HT1080 (cell line): ENCODE measurements around the gene HOXA11. TPM values are rescaled to one million over a fixed set of nuclear protein-coding genes. Genes with fewer than 3 reads are reported as not detected.

Experiments used
- DNase-seq: peaks from one replicate; pipeline ENCODE4 v3.0.0-alpha.2; 2015; ENCODE audit warnings: low read depth
- total RNA-seq: library from RNA; depleted of rRNA; stranded (reverse); fragments of >200 nt; shearing (Covaris generic); gene quantifications from 2 replicates; pipeline ENCODE4 v1.2.3, GENCODE V29; 2014

HOXA11 gene
- total RNA-seq, 1 experiment from 2014 or later = not detected

DNA sequence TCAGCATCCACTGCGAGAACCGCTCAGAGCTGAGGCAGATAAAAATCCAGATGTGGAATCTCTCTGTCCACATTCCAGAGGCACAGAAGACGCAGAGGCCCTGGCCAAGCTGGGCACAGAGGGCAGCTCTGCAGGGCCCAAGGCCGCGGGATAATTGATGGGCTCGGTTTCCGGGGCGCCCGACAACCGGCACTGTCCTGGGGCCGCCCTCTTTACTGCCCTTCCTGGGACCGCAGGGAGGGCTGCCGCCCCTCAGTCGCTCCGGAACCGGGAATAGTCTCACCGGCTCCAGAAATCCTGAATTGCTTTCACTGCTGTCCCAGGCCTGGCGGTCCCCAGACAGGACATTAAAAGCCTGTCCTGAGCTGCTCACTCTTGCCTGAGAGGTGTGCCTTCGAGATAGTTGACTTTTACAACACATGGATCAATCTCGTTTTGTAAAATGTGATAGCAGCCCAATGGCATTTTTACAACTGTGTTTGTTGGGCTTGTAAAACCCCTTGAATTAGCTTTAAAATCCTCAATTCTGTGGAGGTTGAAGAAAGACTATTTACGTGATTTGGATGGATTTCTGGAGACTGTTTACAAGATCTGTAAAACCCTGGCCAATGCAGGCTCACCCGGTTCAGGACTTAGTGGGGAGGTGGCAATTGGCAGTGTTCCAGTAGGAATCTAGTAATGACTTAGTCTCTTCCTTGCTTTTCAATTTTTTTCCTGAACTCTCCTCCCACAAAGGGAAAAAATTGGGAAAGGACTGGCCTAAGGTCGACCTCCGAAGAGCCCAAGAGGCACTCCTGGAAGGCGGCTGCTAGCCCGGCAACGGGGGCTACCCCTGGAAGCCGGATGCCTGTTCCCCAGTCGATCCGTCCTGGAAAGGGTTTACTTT lies 36.0 kb downstream of the HOXA11 start:
- DNase-seq = no peak

DNA sequence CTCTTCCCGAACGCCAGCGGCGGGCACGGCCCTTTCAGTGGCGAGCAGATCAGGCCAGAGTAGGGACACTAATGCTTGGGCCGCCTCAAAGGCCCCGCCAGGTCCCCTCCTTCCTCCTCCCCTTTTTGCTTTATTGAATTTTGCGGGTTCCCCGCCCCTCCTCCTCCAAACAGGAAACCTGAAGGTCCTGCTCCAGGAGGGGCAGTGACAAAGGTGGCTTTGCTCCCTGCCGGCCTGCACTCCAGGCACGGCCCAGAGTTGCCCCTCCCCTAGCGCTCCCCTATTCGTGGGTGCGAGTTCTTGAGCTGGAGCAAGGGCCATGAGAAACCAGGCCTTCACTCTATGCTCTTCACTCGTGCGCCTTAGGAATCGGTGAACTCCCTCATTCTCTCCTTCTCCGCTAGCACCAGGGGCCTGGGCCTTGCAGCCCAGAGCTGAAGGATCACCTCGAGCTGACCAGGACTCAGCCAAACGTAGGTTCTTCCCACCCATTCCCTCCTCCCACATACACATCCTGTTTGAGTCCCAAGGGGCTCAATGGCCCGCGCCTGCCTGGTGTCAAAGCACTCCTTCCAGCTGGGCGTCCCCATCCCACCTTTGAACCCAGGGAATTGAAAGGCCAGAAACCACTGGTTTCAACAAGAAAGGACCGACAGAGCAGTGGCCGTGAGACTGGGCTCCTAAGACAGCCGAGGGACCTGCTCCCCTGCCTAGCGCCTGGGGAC lies 36.8 kb downstream of the HOXA11 start:
- DNase-seq = no peak

DNA sequence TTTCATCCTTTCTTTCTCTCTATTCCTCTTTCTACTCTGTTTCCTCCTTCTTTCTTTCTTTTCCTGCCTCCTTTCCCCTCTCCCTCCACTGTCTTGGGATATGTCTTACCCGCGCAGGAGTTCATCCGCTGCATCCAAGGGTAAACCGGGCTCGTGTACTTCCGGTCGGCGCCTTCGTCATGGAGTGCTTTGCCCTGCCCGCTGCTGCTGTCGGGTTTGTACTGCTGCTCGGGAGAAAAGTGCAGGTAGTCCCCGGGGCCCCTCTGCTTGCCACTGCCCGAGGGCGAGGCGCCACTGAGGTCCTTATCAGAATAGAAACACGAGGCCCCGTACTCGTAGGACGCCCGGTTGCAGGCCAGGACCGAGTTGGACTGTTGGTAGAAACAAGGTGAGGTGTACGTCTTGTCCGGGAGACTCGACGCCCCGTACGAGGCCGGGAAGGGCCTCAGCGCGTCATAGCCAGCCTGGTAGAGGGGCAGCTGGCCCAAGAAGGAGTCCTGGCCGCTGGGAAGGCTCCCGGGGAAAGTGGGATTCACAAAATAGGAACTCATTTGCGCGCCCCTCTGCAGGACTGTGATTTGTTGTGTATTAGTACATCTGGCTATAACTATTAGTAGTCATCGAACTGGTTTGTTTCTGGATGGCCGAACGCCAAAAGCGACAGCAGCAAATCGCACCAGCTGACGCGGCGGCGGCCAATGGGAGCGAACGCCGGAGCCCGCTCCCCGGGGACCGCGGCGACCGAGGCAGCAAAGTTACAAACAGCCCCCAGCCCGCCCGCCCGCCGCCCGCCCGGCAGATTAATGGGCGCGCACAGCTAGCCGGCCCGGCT lies 37.6 kb downstream of the HOXA11 start, which contains the start of gene HOXA6:
Gene HOXA6 (minus strand): TSS at position 576 of the 832 bp plus-strand sequence. CDS start 25 bp downstream, at position 551.
- DNase-seq = no peak

DNA sequence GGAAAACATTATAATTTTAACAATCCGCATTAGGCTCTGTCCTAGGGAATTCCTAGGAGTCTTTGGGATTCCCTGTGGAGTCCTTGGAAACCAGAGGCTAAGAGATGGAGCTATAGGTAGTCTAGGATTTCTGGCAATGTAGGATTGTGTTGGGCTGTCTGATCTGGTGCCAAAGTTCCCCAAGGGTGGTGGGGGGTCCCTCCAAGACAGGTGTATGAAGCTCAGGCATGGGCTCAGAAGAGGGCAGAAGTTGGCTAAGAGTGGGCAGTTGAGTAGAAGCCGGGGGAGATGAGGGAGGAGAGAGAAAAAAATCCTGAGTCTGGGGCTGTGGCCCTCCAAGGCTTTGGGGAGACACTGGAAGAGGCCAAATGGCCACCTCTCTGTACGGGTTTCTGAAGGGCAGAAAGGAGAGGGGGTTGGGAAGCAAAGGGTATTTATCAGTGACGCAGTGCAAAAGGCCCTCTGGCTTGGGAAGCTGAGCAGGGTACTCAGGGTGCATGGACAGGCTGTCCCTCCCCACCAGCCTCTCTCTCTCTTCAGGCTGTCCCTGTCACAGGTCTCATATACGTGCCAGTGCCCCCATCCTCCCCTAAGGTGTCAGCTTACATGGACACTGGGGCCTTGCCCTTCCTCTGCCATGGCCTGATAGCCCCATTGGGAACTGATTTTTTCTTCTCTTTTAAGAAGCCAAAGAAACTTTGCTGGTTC lies 38.4 kb downstream of the HOXA11 start:
- no peak for DNase-seq

DNA sequence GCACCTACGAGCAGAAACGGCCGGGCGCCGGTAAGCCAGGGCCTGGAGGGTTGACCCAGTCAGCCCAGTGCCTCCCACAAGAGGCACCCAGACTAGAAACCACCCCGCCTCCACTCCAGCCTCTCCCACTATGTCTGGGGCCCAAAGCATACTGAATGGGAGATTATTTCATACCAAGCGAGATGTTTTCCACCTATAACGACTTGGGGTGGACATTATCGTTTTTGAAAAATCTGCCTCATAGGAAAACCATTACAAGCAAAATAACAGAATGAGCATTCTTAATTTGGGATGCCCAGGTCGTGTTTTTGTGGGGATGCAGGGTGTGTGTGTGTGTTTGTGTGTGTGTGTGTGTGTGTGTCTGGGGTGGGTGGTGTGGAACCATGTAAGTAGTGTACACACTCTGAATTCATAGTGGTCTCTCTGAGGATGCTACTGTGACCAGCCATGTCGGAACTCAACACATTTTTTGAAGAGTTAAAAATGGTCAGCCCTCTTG lies 39.1 kb downstream of the HOXA11 start:
- DNase-seq = no peak

DNA sequence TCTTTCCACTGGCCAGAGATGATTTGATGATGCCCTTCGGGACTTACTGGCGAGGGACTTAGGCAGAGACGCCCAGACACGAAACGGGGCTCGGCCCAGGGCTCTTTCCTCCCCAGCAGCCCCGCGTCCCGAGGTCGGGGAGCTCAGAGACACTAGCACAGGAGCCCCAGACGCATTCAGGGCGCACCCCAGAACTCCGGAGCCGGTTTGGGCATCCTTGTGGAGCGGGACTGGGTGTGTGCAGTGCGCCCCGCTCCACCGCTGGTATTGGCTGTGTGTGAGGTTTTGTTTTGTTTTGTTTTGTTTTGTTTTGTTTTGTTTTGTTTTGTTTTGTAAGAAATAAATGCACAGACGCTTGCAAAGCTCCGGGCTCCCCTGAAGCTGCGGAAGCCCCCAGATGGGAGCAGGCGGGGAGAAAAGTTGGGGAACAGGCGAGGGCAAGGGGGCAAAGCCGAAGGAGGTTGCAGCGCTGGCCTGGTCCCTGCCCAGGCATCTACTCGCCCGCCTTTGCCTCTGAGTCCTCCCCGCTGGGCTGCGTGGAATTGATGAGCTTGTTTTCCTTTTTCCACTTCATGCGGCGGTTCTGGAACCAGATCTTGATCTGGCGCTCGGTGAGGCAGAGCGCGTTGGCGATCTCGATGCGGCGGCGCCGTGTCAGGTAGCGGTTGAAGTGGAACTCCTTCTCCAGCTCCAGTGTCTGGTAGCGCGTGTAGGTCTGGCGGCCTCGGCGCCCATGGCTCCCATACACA lies 39.7 kb downstream of the HOXA11 start:
- DNase-seq = no peak

DNA sequence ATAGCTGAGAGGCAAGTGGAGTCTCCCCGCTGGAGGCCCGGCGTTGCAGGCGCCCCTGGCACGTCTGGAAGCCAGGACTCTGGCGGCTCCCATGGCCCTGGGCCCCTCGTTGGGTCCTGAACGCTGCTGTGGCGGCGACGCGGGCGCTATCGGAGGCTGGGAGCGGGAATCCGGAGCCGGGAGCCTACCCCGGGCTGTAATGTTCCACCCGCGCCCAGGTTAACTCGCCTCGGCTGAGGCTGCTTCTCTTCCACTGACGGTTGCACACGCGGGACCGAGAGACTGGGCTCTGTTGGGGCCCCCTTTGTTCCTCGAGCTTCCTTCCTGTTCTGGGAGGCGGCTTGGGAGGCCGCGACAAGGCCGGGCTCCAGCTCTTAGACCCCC lies 40.3 kb downstream of the HOXA11 start:
- DNase-seq = no peak

DNA sequence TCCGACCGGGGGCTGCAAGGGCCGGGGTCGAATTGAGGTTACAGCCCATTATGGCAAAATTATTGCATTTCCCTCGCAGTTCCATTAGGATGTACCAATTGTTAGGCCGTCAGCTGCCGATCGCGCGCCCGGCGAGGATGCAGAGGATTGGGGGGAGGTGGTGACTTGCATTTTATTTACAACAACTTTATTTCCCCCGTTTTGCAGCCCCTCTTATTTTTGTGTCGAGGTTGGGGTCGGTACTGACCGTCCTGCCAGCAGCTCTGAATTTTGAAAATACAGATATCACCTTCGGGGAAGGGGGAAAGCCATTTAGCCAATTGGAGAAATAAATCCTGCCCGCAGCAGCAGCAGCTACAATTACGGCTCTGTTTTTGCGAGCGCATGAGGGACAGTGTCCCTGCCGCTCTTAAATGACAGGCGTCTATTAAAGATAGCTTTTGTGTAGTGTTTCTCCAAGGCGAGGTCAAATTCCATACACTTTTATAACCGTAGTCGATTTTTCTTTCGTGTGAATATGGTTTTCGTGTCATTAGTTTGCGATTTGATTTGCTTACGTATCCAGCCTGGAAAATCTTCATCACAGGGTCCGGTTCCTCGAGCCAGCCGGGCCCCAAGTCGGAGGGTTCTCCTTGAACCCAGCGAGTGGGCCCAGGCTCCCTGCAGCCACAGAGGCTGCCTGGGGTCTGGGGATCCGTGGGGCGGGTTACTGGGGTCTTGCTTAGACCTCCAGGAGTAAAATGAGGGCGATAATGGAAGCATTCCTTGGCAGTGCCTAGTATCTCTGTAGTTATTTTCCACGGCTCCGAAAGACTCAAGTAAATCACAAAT lies 40.9 kb downstream of the HOXA11 start:
- no peak for DNase-seq

DNA sequence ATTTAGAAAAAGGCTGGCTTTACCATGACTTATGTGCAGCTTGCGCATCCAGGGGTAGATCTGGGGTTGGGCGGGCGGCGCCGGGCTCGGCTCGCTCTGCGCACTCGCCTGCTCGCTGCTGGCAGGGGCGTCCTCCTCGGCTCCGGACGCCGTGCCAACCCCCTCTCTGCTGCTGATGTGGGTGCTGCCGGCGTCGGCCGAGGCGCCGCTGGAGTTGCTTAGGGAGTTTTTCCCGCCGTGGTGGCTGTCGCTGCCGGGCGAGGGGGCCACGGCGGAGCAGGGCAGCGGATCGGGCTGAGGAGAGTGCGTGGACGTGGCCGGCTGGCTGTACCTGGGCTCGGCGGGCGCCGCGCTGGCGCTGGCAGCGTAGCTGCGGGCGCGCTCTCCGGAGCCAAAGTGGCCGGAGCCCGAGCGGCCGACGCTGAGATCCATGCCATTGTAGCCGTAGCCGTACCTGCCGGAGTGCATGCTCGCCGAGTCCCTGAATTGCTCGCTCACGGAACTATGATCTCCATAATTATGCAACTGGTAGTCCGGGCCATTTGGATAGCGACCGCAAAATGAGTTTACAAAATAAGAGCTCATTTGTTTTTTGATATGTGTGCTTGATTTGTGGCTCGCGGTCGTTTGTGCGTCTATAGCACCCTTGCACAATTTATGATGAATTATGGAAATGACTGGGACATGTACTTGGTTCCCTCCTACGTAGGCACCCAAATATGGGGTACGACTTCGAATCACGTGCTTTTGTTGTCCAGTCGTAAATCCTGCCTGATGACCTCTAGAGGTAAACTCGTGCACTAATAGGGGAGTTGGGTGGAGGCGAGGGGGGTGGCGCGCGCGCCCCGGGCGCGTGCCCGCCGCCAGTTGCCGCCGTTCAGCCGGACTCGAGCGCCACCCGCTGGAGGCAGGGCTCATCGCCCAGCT lies 41.7 kb downstream of the HOXA11 start, which contains the start of gene HOXA5:
Gene HOXA5 (minus strand): TSS at position 659 of the 927 bp plus-strand sequence. CDS start 74 bp downstream, at position 585.
- no peak for DNase-seq

DNA sequence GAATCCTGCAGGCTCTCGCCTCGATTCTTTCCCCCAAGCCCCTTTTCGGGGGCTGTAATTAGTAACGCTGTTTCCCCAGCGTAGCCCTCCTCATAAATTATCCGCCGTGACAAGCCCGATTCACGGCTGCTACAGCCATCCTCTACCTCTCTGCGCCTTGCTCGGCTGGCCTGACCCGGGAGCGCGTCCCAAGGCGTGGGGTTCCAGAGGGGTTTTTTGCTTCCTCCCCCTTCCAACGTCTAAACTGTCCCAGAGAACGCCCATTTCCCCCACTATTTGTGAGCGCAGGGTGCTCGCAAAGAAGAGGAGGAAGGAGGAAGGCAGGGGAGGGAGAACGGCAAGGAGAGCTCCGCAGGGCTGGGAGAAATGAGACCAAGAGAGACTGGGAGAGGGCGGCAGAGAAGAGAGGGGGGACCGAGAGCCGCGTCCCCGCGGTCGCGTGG lies 42.4 kb downstream of the HOXA11 start:
- DNase-seq = no peak

DNA sequence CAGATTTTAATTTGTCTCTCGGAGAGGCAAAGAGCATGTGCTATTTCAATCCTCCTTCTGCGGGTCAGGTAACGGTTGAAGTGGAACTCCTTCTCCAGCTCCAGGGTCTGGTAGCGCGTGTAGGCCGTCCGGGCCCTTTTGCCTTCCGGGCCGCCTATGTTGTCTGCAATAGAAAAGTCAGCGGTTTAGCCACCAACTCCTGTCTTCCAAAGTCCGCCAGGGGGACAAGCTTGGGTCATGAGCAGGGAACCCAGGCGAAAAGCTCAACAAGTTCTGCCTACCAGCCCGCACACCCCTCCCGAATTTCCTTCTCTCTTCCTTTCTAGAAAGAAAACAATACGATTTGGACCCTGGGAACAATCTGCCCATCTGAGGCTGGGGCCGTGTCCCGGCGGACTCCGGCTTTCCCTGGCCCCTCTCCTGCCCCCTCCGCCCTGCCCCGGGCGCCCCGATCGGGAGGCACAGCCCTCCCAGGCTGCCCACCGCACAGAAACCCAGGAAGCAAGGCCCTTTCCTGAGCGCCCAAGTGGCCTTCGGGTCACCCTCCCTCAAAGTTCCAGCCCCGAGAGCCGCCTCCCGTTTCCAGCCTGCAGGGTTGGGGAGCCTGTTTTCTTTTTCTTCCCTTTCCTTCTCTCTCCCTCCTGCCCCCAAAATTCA lies 43.0 kb downstream of the HOXA11 start:
- no peak for DNase-seq

DNA sequence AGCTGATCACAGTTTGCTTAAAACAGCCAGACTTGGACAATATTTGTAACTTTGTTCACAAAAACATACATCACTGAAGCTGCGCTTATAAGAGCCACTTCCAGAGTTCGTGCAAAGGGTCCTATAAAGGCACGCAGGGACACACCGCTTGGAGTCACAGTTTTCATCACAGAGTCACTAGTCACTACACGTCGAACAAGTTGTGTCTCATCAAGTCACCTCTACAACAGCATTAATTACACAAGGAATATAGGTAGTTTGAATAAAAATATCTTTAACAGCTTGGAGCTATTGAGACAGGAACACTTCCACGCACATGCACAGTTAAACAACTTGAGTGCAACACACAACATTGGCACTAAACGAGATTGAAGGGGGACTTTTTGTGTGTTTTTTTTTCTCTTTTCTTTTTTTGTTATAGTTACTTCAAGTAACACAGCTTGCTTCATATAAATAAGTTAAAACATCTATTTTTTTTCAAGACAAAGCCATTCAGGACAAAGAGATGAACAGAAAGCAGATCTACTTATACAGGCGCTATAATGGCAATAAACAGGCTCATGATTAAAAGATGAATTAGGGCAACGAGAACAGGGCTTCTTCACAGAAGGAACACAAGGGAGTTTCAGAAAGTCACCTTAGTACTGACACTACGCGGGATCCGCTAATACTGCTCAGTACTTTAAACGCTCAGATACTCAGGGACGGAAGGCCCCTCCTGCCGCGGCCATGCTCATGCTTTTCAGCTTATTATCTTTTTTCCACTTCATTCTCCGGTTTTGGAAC lies 43.7 kb downstream of the HOXA11 start:
- no peak for DNase-seq

DNA sequence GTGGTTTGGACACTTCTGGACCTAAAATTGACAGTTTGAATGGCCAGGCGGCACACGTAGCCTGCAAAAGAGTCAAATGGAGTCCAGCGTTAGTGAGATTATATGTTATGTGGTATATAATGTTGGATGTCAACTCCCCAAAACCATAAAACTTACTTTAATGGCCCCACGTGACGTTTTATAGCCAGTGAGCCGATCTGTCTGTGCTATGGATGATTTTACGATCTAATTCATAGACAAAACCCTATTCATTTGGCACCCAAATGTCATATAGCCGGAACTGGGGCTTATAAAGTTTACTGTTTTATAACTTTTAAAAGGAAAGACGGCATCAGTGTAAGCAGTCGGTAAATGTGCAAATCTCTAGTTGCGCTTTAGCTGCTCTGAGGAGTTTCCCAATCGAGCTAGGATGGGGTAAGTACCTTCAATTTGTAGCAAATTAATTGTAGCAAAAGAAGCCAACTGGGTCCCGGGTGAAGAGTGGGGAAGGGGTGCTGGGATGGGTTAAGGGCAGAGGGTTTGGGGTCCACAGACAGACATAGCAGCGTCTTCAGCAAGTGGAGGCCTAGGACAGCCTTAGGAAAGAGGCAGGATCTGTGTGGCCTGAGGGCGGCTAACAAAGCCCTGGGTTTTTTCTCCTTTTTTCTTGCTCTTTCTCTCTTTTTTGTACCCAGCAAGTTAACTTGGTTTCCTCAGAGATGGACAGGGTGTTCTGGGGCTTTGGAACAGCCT lies 44.7 kb downstream of the HOXA11 start:
- no peak for DNase-seq

DNA sequence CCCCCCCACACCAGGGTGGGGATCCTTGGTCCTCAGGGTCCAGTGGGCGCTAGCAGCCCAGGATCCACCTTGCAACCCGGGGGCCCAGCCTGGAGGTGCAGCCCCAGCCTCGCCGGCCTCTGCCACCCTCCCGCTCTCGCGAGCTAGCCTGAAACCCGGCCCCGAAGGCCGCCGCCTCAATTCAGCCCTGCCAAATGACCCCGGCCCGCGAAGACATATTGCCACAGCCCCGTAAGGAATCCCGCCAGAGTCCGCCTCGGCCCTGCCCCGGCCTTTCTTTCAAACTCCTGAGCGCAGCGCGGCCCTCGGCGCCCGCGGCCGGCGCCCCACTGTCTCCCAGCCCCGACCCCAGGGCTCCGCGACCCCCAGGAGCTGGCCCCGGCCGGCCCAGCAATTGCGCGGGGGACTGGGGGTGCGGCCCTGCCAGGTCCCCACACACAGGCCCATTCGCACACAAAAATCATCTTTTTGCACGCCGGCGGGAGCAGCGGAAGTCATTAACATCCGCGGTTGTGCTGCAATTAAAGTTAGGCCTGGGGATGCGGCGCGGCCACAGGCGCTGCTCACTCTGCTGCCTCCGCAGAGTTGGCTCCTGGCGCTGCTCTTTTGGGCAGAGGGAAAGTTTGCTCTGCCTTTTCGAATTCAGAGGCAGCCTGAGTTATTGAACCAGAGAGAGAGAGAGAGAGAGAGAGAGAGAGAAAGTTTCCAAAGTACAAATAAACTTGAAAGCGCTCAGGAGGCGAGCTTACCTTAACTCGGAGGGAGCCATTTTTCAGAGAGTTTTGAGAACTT lies 45.5 kb downstream of the HOXA11 start:
- DNase-seq = no peak

DNA sequence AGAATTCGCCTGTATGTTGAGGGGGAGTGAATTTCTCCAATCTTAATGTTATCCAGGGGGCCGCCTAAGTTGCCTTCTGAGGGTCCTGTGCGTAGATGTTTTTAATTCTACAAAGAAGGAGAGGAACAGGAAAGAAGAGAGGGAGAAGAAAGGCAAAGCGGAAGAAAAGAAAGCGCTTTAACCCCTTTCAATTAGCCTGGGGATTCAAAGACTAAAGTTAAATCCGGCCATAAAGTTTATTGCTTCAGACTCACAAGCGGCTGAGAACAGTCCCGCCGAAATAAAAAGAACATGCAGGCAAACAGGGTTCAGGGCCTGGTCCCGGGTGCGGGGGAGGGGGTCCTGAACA lies 46.1 kb downstream of the HOXA11 start:
- no peak for DNase-seq
